ENCODE measurements around the gene PAIP1.

DNA sequence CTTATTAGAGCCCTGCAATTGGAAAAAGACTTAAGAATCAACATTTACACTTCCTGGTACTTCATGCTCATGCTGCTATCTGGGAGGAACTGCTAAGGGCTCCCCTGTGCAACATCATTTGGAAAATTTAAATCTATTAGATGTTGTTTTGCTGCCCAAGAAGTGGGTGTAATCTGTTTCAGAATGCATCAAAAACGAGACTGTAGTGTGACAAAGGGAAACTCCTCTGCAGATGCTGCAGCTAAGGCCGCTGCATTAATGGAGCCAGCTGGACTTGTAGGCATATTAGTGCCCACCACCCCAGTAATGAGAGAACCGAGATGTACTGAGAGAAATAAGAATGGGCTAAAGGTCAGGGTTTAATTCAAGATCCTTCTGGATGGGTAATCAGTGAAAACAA is 11.1 kb upstream of the PAIP1 start:
- TF ChIP-seq POLR2A (IDR thresholded peaks at IDR 0.05) (no peak), CTCF (IDR thresholded peaks at IDR 0.05) (no peak), POLR2AphosphoS5 (IDR thresholded peaks at IDR 0.05) (no peak)

Measured in suprapubic skin (tissue), 4 donors.